Stimulated activated CD8-positive, alpha-beta memory T cell treated with anti-CD3 and anti-CD28 coated beads, Interleukin-4, amount 100 ng/mL, for 24 hours (primary cell): Measurements from ENCODE around the gene MT1M.
"Not testable (repeated sequence)": the region's sequence is repeated elsewhere in the genome, so short reads cannot be mapped to it uniquely, and the experiment has no call there.

Experiments
- DNase-seq: peaks from one replicate; pipeline ENCODE4 v3.0.0-alpha.2; 2020; ENCODE audit warnings: low read depth

The MT1M gene

DNA sequence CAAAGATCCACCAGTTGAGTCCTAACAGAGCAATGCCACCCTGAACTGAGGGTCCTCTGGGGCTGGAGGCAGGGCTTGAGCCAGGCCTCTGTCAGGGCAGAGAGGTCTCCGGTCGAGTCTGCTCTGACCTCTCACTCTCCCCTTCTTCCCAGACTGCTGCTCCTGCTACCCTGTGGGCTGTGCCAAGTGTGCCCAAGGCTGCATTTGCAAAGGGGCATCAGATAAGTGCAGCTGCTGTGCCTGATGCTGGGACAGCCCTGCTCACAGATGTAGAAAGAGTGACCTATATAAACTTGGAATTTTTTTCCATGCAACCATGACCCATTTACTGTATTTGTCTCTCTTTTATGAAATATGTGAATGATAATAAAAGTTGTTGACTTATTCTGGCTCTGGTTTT, 16.8 kb downstream of the MT1M start:
- DNase-seq: no peak

DNA sequence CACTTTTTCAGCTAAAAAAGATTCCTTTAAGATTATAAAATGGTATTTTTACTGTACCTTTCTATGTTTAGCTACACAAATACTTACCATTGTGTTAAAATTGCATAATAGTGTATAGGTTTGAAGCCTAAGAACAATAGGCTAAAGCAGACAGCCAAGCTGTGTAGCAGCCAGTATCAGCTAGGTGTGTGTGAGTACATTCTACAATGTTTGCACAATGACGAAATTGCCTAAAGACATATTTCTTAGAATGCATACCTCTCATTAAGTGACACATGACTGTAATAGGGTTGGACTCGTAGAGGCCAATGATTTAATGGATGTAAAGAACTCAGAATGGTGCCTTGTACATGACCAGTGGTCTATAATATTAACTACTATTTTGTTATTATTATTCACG, 17.4 kb downstream of the MT1M start:
- DNase-seq: no peak

DNA sequence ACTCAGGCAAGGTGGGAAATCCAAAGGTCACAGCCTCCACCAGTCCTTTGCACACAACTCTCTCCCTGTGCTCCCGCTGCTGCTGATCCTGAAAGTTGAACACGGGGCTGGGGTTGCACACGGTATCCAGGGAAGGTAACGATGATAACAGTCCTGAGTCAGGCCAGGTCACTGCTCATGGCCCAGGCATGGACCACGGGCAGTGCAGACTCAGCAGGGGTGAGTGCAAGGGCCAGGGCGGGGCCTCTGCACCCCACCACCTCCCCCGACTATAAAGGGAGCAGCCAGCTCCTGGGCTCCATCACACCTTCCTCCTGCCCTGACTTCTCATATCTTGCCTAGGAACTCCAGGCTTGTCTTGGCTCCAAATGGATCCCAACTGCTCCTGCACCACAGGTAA, 19.1 kb downstream of the MT1M start, which contains the start of gene MT1B:
TSS of gene MT1B (plus strand) at position 301 of the 400 bp plus-strand sequence. CDS start at position 369, 68 bp downstream.
- no peak for DNase-seq

DNA sequence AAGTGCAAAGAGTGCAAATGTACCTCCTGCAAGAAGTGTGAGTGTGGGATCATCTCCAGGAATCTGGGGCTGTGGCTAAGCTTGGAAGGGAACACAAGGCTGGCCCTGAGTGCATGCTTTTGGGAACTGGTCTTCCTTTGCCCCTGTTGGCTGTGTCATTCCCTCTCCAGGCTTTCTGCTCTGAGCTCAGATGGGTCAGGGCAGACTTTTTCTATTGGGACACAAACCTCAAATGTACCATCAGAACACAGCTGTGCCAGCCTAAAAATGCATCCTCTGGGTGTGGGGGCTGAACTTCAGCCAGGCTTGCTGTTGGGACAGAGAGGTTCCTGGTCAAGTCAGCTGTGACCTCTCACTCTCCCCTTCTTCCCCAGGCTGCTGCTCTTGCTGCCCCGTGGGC, 20.1 kb downstream of the MT1M start:
- DNase-seq: no peak

DNA sequence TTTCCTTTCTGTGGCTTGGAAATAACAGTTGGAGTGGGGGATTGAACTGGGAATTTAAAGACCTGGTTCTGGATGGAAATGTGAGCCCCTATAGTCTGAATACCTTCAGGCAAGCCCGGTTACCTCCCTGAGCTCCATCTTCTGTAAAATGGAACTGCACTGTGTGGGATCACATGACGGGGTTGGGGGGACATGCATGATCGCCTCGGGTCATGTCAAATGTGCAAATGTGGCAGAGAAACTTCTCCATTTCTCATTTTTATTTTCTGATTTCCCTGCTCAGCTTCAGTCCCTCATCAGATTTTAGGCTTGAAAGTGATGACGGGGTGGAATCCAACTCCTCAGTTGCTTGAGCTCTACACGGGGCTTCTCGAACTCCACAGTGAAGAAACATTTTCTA, 20.8 kb downstream of the MT1M start:
- DNase-seq: no peak

DNA sequence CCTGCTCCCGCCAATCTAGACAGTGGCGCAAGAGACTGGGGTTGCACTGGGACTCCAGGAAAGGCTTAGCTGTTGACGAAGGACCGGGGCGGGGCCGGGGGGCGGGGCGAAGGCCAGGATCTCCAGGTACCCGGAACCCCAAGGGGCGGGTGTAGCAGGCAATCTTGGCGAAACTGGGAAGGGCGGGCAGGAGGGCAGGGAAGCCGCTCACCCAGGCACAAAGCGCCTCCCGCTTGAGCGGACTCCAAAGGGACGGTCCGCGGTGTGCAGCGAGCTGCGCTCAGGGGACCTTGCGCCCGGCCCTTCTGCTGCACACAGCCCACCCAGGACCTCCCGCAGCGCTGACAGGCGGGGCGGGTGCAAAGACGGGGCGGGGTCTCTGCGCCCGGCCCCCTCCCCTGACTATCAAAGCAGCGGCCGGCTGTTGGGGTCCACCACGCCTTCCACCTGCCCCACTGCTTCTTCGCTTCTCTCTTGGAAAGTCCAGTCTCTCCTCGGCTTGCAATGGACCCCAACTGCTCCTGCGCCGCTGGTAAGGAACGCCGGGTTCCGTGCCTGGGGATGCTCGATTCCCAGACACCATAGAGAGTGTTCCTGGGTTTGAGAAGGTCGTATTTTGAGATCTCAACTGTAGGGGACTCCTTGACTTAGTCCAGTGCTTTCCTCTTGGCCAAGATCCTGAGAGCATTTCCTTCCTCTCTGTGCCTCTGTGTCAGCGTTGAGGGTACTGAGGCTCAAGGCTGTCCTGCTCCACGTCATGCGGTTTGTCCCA, 25.3 kb downstream of the MT1M start, which contains the start of gene MT1F:
TSS of gene MT1F (plus strand) at position 405 of the 772 bp plus-strand sequence. CDS start at position 505, 100 bp downstream.
- peak; percentile 61 for DNase-seq

DNA sequence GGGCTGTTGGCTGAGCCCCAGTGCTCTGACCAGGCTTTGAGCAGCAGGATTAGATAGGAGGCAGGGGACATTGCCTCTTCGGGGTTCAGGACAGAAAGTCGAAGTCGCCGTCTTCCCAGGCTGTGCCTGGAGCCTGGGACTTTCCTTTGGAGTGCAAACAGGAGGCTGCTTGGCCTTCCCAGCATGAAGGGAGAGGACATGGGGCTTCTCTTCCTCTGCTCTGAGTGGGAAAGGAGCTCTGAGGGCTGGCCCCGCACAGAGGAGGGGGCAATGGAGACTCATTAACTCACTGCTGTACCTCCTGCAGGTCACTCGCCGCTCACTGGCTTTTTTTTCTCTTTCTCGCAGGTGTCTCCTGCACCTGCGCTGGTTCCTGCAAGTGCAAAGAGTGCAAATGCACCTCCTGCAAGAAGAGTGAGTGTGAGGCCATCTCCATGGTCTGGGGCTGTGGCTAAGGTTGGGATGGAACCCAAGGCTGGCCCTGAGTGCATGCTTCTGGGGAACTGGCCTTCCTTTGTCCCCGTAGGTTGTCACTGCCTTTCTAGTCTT, 25.9 kb downstream of the MT1M start:
- DNase-seq: no peak

DNA sequence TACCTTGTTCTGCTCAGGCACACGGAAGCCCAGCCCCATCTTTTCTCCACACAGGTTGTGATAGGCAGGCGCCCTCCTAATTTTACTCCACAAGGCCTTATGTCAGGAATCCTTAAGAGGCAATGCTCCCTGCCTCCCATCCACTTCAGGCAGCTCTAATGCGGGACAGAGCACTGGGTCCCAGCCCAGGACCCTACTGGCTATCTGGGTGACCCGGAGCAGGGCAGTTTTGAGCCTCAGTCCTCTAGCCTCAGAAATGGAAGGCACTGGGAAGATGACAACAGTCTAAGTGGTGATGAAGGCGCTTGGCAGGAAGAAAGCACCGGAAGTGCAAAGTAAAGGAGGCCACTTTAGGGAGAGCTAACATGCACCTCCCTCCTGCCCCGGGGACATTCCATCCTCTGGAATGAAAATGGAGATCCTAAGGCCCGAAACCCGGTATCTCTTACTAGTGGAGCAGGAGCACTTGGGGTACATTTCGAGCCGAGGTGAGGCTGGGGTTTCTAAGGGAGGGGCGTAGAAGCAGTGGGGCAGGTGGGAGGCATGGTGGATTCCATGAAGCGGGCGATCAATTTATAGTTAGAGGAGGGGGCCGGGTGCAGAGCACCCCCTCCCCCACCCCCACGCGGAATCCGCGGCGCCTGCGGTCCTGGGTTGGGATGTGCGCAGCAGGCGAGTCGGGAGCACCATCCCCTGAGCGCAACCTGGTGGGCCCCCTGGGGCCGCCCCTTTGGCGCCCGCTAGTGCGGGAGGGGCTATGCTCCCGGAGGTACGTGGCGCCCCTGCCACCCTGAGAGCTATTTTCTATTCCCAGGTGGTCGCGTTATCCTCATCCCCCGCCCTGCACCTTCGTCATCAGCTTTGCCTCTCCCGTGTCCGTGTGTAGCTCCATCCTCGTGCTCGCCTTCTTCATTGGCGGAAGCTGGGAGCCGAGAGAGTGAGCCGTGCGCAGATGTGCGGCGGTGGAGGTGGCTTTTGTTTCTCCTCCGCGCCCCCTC, 30.2 kb downstream of the MT1M start:
- DNase-seq: peak; percentile 28

DNA sequence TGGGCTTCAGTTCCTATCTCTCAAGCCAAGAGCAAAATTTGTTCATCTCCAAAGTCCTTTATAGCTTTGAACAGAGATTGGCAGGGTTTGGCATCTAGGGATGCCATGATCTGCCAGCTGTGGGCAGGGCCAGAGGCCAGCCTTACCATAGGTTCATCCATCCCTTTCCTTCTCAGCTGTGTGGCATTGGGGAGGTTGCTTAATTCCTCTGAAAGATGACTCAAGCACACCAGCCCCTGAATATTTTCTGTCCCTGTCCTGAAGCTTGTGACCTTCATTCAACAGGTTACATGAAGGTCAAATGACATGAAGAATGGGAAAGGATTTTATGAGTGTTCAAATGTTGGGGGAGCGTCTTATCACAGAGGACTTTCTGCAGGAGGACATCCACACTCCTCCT, 32.0 kb downstream of the MT1M start:
- DNase-seq: no peak

DNA sequence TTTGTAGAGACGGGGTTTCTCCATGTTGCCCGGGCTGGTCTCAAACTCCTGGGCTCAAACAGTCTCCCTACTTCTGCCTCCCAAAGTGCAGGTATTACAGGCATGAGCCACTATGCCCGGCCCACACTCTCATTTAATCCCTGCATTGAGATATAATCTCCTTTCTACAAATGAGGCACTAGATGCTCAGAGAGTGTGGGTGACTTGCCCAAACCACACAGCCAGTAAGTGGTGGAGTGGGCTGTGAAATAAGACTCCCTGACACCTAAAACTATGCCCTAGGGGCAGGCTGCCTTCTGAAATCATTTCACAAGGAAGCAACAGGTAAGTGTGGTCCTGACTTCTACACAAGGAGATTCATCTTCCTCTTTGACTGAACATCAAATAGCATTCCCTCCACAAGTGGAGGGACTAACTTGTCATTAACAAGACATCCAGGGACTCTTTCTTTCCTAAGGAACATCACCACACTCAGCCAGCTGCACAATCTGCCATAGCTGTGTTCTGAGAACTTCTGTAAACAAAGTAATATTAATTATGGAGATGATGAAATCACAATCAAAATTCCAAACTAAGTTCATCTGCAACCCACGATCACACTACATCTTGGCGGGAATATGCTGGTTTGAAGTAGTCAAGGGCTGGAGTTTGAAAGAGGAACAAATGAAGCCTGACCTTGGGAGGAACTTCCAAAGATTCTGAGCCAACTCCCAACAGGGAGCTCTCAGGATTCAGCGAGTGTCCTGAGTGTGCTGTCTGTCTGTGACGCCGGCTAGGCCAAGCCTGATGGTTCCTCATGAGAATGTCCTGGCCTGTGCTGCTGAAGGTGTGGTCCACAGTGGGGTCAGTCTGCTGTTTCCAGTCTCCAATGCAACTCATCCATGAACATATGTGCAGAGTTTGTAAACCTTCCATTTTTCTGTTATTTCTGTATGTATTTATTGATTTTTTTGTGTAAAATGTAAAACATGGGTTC, 33.1 kb downstream of the MT1M start:
- DNase-seq: not testable (repeated sequence)

DNA sequence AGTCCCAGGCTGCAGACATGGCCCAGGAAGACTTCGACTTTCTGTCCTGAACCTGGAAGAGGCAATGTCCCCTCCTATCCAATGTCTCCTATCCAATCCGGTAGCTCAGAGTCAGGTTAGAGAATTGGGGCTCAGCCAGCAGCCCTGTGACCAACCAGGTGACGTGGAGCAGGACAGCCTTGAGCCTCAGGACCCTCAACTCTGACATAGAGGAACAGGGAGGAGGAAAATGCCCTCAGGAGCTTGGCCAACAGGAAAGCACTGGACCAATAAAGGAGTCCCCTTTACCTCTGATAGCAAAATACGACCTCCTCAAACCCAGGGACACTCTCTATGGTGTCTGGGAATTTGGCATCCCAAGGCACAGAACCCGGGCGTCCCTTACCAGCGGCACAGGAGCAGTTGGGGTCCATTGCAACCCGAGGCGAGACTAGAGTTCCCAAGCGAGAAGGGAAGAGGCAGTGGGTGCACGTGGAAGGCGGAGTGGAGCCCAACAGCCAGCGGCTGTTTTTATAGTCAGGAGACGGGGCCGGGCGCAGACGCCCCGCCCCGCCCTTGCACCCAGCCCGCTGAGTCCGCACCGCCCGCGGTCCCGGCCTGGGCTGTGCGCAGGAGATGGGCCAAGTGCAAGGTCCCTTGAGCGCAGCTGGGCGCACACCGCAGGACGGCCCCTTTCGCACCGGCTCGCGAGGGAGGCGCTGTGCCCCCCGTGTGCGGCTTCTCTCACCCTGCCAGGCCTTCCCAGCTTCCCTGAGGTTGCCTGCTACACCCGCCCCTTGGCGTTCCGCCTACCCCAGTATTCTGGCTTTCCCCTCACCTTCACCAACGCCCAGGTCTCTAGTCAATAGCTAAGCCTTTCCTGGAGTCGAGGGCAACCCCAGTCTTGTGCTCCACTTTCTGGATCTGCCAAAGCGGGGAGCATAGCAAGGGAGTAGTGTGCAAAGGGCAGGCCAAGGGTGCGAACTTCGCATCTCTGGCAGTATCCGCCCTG, 35.4 kb downstream of the MT1M start, which contains the start of gene MT1G:
TSS of gene MT1G (minus strand) at position 485 of the 991 bp plus-strand sequence. CDS start at position 413, 72 bp downstream.
- peak; percentile 42 for DNase-seq

DNA sequence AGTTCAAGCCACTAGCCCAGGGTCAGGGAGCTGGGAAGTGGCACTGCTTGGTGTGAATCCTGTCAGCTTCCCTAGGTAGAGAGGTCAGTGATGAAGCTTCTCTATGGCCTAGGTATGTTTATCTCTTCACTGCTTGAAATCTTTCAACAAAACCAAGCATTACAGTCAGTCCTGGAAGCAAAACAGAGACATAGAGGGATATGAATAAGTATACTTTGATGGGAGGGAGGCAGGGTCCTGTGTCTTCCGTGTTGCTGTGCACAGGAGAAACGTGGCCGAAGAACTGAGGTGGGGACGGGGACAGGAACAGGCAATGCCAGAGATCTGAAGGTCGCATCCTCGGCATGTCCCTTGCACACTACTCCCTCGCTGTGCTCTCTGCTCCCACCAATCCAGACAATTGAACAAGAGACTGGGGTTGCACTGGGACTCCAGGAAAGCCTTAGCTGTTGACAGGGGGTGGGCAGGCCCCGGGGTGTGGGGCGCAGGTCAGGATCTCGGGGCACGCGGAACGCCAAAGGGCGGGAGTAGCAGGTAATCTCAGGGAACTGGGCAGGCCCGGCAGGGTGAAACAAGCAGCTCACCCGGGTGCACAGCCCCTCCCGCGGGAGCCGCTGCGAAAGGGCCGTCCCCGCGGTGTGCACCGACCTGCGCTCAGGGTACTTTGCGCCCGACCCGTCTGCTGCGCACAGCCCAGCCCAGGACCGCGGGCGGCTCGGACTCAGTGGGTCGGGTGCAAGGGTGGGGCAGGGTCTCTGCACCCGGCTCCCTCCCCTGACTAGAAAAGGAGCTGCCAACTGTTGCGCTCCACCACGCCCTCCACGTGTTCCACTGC, 36.8 kb downstream of the MT1M start, which contains the start of gene MT1H:
TSS of gene MT1H (plus strand) at position 810 of the 835 bp plus-strand sequence. CDS start 71 bp downstream, outside the sequence.
- DNase-seq: peak; percentile 22

DNA sequence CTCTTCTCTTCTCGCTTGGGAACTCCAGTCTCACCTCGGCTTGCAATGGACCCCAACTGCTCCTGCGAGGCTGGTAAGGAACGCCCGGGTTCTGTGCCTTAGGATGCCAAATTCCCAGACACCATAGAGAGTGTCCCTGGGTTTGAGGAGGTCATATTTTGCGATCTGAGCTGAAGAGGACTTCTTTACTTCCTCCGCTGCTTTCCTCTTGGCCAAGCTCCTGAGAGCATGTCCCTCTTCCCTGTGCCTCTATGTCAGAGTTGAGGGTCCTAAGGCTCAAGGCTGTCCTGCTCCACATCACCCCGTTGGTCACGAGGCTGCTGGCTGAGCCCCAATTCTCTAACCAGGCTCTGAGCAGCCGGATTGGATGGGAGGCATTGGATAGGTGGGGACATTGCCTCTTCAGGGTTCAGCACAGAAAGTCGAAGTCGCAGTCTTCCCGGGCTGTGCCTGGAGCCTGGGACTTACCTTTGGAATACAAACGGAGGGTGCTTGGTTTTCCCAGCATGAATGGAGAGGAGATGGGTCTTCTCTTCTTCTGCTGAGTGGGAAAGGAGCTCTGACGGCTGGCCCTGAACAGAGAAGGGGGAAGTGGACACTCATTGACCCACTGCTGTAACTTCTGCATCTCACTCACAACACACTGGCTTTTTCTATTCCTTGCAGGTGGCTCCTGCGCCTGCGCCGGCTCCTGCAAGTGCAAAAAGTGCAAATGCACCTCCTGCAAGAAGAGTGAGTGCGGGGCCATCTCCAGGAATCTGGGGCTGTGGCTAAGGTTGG, 37.6 kb downstream of the MT1M start:
- DNase-seq: no peak

DNA sequence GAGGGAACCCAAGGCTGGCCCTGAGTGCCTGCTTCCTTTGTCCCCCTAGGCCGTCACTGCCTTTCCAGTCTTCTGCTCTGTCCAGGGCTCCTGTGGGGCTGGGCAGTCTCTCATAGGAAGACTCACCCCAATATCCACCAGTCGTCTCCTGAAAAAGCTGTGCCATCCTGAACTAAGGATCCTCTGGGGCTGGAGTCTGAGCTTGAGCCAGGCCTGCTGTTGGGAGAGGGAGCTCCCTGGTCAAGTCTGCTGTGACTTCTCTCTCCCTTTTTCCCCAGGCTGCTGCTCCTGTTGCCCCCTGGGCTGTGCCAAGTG, 38.1 kb downstream of the MT1M start:
- DNase-seq: no peak

DNA sequence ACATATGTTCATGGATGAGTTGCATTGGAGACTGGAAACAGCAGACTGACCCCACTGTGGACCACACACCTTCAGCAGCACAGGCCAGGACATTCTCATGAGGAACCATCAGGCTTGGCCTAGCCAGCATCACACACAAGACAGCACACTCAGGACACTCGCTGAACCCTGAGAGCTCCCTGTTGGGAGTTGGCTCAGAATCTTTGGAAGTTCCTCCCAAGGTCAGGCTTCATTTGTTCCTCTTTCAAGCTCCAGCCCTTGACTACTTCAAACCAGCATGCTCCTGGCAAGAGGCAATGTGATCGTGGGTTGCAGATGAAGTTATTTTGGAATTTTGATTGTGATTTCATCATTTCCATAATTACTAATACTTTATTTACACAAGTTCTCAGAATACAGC, 39.2 kb downstream of the MT1M start:
- DNase-seq: not testable (repeated sequence)

DNA sequence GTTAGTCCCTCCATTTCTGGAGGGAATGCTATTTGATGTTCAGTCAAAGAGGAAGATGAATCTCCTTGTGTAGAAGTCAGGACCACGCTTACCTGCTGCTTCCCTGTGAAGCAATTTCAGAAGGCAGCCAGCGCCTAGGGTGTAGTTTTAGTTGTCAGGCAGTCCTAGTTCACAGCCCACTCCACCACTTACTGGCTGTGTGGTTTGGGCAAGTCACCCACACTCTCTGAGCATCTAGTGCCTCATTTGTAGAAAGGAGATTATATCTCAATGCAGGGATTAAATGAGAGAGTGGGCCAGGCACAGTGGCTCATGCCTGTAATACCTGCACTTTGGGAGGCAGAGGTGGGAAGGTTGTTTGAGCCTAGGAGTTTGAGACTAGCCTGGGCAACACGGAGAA, 39.7 kb downstream of the MT1M start:
- not testable (repeated sequence) for DNase-seq

DNA sequence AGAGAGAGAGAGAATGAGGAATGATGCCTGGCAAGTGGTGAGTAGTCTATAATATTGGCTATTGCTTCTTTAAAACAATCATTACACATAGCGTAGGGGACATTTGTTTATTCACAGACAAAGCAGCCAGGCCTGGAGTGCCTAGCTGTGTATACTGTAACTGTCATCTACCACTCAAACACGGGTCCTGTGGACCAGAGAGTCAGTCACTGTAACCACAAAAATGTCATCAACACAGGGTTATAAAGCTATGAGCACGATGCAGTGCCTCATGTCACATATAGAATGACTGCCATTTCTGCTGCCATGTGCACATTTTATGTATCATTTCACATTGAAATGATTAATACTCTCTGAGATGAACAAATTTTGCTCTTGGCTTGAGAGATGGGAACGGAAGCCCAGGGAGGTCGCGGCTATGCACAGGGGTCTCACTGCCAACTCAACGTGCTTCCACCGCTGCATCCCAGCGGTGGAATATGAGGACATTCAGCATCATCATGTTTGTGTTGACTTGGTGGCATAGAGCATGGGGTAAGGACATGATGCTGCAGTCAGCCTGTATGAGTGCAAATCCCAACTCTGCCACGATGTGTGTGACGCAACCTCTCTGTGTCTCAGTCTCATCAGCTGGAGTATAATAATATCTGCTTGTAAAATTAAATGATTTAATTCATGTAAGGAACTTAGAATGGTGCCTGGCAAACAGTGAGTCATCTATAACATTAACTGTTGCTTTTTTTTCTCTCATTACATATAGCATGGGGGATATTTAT, 40.5 kb downstream of the MT1M start:
- DNase-seq: no peak
